Psoas muscle (tissue), 7 donors: Measurements from ENCODE around the gene BHLHE40. TPM values are rescaled to one million over a fixed set of nuclear protein-coding genes. Genes with fewer than 3 reads are reported as not detected.

Experiments
- polyA plus RNA-seq, 3 donors: library from polyadenylated mRNA; stranded (reverse); fragments of 200-250 nt; gene quantifications; one replicate each; pipeline ENCODE4 v1.2.3, GENCODE V29; 2013
- total RNA-seq, 4 donors: library from RNA; stranded (reverse); fragmentation: NEBNext Ultra II Directional in 2 of 4; extraction: Animal tissue kit (Norgen Biotek cat#: 25700) in 2 of 4; gene quantifications; one replicate each; pipeline versions ENCODE4 v1.2.1 to v1.2.4, GENCODE V29; 2021 to 2023
- donor health status: healthy with polysubstance abuse.
- donor health status: DM: no; HTN: no; CAD: no; lungs with moderate emphysema.
- donor health status: Bipolar disorder and iron deficiency.
- donor health status: healthy.
- donor health status: DM: no; HTN: no; CAD: no.
- donor health status: DM: no; HTN: no; CAD: no.
- donor health status: DM: yes; HTN: yes; CAD: no.

The BHLHE40 gene
- total and polyA plus RNA-seq, 7 donors, result 16.7 to 143 (median 65.1) TPM

Other genes starting within 250 kb of the BHLHE40 start
- gene ARL8B, start 142.9 kb downstream of the BHLHE40 start, total RNA-seq, result 100 to 1,000 TPM in 2 of 4 donors, 10 to 100 TPM in 2; 35.1 to 154 (median 109) TPM
- gene ARL8B, start 142.9 kb downstream of the BHLHE40 start, polyA plus RNA-seq, result 100 to 1,000 TPM; 140 to 266 (median 178) TPM
- 10 to 100 TPM in 1 of 4 donors, 1 to 10 TPM in 3; 5.5 to 11.7 (median 6.5) TPM for gene EDEM1, start 208.3 kb downstream of the BHLHE40 start, total RNA-seq
- 1 to 10 TPM; 2.6 to 6.4 (median 5.4) TPM for gene EDEM1, start 208.3 kb downstream of the BHLHE40 start, polyA plus RNA-seq